ENCODE measurements around the gene TBCK.
A peak's percentile ranks its signal among the peaks of the same experiment; 100 is the strongest.
"Not testable (repeated sequence)": the region's sequence is repeated elsewhere in the genome, so short reads cannot be mapped to it uniquely, and the experiment has no call there.

The TBCK gene

DNA sequence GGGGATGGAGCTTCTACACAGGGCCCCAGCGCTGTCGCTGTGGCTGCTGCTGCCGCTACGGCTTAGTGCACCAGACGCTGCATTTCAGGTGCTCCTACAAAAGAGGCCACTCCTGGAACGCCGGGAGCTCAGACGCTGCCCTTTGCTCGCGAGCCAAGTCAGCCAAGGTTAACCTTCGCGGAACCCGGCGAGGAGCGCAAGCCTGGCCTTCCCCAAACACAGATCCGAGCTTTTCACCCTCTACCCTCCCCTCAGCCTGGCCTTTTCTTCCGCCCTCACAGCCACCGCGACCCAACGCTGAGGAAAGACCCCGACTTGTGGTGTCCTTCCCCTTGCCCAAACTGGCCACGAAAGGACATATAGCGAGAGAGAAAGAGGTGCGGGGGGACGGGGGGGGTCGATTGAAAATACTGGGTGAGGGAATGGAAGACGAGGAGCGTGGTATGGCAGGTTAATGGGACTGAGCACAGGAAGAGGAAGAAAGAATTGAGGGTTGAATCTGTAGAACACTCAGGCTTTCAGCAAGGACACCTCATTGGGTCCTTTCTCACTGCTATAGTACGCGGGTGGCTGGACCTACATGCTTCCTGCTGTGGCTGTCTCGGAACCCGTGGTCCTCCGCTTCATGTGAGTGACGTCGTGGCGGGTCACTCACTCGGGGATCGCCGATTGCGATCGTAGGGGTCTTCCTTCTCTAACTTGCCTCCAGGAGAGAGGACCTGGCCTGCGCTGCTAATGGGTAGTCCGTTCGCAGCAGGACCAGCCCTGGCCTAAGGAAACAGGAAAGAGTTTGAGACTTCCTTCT lies at the start of gene TBCK, which contains the start of gene AIMP1:
Gene TBCK (minus strand): TSS at position 242 of the 805 bp plus-strand sequence. CDS start 7,249 bp downstream, outside the sequence.
Gene AIMP1 (plus strand): TSS at position 583 of the 805 bp plus-strand sequence. CDS start 8,460 bp downstream, outside the sequence.
- peak; percentile 79 to 87 for DNase-seq

- DNase-seq: no peak
These were observed 49.6 kb upstream of the TBCK start for GRCh38 chr4:106365613-106366012.

GRCh38 chr4:106364282-106364681 lies 48.3 kb upstream of the TBCK start:
- DNase-seq: no peak

- DNase-seq: no peak
These were observed 46.2 kb upstream of the TBCK start for GRCh38 chr4:106362086-106362825.

DNA sequence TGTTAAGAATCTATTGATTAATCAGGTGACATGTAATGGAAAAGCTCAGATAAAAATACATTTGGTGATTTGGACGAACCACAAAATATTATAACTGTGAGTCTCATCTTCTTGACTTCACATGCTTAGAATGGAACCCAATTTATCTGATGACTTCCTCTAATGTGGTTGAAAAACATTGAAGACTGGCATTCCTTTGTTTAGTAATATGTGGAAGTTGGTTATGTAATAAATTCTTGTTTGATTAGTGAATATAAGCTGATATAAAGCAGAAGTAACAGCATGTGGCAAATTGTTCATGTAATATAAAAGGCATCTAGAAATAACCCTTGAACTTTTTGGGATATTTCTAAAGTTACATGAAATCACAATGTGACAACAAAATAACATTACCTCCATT lies 42.9 kb upstream of the TBCK start:
- no peak for DNase-seq

DNA sequence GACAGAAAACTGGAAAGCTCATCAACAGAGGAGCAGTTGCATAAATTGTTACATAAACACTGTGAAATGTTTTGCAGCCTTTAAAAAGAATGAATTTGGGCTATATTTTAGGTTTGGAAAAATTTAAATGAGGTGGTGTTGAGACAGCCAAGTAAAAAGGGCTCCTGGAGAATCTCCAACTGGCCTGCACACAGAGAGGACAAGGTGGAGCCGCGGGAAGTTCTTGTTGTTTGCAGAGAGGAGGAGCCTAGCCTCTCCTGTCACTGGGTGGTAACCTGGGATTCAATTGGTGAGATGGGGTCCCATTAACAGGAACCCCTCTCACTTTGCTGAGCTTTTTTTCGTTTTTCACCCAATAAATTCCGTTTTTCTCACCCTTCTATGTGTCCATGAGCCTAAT lies 39.2 kb upstream of the TBCK start:
- DNase-seq: no peak

DNA sequence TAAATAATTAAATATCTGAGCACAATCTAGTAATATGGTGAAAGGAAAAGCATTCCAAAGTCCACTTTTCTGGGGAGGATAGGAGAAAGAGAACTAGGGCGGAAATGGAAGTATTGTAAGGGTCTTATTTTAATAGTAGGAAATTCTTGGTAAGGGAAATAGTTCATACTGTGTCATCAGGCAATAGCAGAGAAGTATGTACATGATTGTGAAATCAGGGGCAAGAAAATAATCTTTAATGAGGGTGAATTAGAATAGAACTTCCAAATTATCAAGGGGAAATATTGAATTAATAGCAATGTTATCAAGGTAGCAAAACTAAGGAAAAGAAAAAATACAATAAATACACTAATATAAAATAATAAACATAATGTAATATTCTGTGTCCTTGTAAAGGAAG lies 37.8 kb upstream of the TBCK start:
- DNase-seq: no peak

DNA sequence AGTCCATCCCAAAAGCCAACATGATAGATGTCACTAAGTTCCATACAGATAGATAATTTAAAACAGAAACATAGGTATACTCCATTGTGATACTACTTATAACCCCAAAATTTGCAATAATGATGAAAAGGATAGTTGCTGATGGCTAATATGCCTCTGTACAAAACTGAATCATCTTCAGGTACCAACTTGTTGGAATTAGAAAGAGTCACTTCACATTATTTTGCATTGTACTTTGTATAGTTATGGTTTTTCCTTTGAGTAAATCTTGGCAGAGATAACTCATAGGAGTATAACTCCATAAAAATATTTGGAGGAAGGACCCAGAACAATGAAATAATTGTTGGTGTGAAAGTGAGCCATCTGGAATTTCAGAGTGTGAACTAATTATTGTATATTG lies 35.0 kb upstream of the TBCK start:
- DNase-seq: no peak

GRCh38 chr4:106347167-106347566 lies 31.2 kb upstream of the TBCK start:
- DNase-seq: no peak

DNA sequence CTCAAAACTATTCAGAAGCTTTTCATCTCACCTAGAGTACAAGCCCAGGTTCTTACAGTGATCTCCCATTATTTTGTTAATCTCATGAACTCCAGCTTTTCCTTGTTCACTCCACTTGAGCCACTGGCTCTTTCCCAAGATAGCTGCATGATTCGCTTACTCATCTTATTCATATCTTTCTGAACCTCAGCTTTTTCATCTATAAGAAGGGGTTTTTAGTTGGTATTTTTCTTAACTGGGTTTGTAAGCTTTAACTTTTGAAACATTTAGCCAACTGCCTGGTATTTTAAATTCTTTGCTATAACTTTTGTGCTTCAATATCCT lies 28.6 kb upstream of the TBCK start:
- no peak for DNase-seq

DNA sequence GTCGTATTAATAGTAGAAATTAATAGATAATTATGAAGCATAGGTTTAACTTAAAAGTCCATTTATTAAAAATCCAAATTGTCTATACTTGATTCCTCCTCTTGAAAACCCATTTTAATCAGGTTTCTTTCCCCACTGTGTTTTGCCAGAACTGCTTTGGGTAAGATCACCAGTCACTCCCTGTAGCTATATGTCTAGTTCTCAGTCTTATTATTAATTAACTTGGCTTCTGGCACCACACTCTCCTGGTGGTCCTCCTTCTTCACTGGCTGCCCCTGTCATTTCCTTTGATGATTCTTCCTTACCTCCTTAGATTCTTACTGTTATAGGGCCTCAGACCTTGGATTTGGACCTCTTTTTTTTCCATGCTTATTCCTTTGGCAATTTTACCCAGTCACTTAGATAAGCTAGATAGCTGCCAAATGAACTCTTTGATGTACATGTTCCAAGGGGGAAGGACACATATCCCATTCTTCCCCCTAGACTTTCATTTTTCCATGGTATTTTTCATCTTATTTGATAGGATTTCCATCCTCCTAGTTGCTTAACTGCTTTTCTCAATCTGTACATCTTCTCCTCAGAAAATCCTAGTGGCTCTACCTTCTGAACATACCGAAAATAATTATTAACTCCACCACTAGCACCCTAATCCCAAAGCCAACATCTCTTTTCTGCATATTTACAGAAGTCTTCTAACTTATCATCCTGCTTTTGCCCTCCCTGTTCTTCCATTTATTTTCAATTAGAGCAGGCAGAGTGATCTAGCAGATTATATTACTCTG lies 28.0 kb upstream of the TBCK start:
- DNase-seq: no peak

- DNase-seq: no peak
These were observed 24.8 kb upstream of the TBCK start for GRCh38 chr4:106340774-106341173.

GRCh38 chr4:106339431-106339830 lies 23.4 kb upstream of the TBCK start:
- DNase-seq: no peak

- no peak for DNase-seq
These were observed 22.7 kb upstream of the TBCK start for GRCh38 chr4:106338671-106339070.

GRCh38 chr4:106337916-106338315 lies 21.9 kb upstream of the TBCK start:
- no peak for DNase-seq

DNA sequence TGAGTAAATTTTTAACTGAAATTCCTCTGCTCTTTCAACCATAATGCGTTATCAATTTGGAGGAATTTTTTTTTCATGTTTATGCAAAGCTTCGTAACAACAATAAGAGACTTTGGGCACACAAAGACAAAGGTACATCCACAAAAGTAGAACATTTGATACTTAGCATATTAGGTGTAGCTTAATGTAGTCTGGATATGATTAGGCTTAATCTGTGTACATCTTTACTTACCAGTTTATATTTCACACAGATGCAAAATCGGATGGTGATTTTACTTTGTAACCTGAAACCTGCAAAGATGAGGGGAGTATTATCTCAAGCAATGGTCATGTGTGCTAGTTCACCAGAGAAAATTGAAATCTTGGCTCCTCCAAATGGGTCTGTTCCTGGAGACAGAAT lies 20.6 kb upstream of the TBCK start:
- DNase-seq: no peak

- no peak for DNase-seq
These were observed 18.9 kb upstream of the TBCK start for GRCh38 chr4:106334741-106335470.

DNA sequence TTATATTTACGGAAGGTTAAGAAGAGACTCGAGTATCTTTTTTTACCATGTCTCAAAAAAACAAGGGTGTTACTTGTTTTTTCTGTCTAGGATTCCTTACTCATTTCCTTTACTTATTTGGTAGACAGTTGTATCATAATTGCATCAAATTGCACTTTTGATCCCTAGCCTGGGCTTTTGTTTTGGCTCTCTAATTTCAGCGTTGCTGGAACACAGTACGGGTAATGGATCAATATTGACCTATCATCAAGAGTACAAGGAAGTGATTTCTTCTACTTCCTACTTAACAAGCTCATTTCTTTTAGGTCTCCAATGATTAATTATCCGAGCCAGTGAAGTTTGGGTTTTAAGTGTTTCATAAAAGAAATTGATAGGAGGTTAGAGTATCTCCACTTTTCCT lies 17.2 kb upstream of the TBCK start:
- DNase-seq: no peak

DNA sequence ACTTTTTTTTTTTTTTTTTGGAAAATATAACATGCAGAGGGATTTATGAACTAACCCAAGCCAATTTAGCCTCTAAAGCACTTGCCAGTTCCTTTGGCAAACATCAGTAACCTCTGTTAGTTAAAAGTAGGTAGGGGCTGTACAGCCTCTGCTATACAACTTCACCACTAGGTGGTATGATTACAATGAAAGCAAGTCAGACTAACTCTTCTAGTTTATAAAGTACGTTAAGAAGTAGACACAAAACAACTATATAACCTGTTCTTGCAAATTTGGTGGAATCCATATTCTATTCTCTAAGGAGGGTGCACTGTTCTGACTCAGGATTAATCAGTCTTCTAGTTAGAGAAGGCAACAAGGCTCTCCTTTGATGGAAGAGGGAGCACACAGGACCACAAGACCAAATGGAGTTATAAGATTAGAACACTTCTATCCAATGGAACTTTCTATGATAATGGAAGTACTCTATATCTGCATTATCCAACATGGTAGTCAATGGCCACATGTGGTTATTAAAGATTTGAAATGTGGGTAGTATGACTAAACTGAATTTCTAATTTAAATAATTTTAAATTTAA lies 13.1 kb upstream of the TBCK start:
- DNase-seq: no peak

DNA sequence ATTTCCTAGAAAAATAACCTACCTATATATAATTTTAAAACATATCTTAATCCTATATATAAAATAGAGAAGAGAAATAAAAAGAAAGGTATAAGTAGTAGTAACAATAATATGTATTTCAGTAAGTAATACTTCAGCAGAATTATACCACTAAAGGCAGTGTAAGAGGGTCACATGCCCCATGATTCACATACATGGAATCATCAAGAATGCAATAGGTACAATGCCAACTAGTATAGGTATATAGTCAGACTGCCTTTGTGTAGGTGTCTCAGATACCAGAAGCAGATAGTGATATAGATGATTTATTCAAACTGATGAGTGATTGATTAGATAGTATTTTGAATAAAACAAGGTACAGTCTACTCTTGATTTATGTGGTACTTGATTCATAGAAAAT lies 9.8 kb upstream of the TBCK start:
- DNase-seq: no peak

DNA sequence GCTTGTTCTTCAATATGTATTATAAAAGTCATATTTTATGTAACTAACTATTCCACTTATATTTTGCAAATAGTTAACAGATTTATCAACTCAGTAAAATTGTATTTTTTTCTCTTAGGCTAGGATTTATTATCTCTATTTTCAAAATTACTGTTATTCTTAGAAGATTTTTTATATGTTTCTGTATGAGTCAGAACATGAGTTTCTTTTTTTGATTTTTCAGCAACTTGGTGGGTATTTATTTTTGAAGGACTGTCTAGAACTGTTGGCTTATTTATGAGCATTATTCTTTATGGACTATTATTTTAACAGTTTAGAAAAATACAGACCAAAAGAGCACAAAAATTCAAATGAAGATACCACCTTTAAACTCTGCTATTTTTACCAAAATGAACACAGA lies 7.1 kb upstream of the TBCK start:
- DNase-seq: no peak

- DNase-seq: not testable (repeated sequence)
These were observed 5.8 kb upstream of the TBCK start for GRCh38 chr4:106321814-106322213.

Data from stimulated activated CD4-positive, alpha-beta T cell treated with anti-CD3 and anti-CD28 coated beads, Interleukin-4, amount 100 ng/mL, for 4 hours (primary cell).